GOT3 (cell line): Measurements from ENCODE around the gene GPX2.

Experiments
- DNase-seq: peaks from one replicate; lab custom pipeline; 2025; ENCODE audit warnings: mixed read lengths; lab: John Stamatoyannopoulos, UW

GPX2 gene

DNA sequence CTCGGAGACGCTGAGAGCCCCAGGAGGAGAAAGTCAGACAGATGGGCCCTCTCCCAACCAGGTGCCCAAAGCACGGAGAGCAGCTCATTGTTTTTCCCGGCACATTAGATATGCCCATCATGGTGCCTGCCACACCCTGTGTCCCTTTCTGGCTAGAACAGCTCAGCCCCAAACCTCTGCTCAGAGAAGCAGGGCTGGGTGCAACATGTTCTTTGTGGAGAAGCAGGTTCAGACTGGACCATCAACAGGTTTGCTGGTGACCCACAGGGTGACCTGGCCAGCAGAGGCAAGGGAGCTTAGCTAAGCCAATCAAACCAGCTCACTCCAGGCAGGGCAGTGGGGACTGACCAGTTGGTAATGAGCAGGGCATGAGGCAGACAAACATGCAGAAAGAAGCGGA, 16.2 kb upstream of the GPX2 start:
- no peak for DNase-seq

DNA sequence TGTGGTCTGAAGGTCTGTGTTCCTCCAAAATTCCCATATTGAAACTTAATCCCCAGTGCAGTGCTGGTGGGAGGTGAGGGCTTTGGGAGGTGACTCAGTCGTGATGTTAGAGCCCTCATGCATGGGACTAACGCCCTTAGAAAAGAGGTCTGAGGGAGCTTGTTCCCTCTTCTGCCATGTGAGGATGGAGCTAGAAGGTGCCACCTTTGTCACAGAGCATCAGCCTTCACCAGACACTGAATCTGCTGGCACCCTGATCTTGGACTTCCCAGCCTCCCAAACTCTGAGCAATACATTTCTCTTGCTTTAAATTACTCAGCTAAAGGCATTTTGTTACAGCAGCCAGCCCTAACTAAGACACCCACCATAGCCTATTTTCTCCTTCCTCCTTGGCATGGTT, 15.7 kb upstream of the GPX2 start:
- DNase-seq: no peak

DNA sequence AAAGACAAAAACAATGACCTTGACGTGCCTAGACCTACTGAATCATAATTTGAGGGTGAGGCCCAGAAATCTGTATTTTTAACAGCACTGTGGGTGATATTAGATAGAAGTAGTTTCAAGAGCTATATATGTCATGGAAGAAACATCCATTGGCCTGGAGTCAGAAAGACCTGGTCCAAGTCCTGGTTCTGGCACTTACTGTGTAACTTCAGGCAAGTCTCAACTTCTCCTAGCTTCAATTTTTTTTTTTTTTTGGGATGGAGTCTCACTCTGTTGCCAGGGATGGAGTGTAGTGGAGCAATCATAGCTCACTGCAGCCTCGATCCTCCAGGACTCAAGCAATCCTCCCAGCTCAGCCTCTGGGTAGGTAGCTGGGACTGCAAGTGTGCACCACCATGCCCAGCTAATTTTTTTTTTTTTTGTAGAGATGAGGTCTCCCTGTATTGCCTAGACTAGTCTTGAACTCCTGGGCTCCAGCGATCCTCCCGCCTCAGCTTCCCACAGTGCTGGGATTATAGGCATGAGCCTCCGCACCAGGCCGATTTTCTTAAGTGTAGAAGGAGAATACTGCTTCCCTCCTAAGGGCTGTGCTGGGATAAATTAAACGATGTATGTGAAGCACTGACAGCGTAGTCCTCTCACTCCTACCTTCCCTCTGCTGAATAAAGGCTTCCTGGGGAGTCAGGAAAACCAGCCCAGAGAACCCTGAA, 14.3 kb upstream of the GPX2 start:
- no peak for DNase-seq

- no peak for DNase-seq
Measured at GRCh38 chr14:64955297-64955696, 12.8 kb upstream of the GPX2 start.

- DNase-seq: no peak
Measured at GRCh38 chr14:64954491-64955240, 12.1 kb upstream of the GPX2 start.

GRCh38 chr14:64953661-64954060, 11.1 kb upstream of the GPX2 start:
- no peak for DNase-seq

DNA sequence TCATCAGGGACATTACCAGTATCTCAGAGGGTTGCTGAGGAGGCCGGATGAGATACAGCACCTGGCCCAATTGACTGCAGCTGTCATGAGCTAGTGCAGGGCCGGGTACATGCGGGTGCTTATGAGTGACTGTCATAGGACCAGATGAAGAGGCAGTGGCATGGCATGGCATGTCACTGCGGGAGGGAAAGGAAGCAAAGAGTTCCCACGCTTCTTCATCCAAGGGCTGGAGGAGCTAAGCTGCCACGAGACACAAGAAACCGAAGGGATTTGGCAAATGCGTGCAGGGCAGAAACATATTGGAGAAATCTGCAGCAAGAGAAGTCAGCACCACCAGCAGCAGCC, 10.7 kb upstream of the GPX2 start:
- DNase-seq: no peak

- no peak for DNase-seq
Measured at GRCh38 chr14:64952598-64953309, 10.2 kb upstream of the GPX2 start.

GRCh38 chr14:64951724-64952123, 9.2 kb upstream of the GPX2 start:
- no peak for DNase-seq

GRCh38 chr14:64951291-64951690, 8.7 kb upstream of the GPX2 start:
- DNase-seq: no peak

- DNase-seq: no peak
Measured at GRCh38 chr14:64950889-64951288, 8.3 kb upstream of the GPX2 start.

DNA sequence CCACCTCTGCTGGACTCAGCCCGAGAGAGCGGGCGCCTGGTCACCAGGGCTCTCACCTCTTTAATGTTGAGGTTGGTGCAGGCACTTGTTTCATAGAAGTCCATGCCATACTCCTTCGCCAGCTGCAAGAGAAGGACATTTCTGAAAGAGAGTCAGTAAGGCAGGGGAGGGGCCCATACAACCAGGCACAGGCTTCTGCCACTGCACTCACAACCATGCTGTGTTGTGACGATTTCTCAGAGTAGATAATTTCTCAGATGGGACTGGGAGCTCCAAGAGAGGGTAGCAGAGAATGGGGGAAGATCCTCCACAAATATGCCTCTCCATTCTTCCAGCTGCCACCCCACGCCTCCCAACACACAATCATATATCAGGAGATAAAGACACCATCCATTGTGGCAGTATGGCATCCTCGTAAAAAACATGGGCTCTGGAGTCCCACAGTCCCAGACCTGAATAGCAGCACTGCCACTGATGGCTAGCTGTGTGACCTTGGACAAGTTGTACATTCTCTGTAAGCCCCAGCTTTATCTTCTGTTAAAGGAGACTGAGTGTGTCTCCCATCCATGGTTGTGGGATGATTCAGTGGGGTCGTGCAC, 6.2 kb upstream of the GPX2 start:
- DNase-seq: no peak

DNA sequence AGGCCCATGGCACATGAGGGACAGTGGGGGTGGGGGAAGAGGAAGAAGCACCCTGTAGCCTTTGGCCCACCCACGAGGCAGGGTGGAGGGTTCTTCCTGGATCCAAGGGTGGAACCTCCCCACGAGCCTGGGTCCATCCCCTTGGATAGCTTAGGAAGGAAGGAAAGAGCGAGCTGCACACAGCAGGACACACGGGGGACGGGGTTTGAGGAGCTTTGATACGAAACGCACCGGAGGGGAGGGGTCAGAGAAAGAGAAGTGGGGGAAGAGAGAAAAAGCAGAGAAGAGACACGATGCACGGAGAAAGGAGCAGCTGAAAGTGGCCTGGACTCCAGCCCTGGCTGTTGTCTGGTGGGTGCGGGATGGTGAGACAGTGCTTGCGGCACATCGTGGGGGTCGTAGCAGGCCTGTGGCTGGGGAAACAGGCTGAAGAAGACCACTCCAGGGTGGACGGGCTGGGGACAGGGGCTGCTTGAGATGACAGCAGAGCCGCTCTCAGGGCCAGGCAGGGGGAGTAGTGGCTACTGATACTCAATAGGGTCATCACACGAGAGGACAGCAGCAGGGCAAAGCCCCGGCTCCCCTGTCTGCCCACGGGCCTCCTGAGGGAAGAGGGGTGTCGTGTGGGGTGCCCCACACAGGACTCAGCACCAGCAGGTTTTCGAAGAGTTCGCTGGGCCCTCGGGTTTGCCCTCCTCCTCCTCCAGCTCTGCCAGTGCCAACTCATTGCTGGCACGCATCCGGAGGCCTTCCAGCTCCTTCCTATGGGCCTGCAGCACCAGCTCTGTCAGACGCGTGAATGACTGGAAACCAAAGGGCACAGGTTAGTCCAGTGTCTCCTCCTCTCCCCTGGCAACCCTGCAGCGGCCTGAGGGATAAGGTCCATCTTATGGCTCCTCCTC, 5.4 kb upstream of the GPX2 start:
- DNase-seq: no peak

DNA sequence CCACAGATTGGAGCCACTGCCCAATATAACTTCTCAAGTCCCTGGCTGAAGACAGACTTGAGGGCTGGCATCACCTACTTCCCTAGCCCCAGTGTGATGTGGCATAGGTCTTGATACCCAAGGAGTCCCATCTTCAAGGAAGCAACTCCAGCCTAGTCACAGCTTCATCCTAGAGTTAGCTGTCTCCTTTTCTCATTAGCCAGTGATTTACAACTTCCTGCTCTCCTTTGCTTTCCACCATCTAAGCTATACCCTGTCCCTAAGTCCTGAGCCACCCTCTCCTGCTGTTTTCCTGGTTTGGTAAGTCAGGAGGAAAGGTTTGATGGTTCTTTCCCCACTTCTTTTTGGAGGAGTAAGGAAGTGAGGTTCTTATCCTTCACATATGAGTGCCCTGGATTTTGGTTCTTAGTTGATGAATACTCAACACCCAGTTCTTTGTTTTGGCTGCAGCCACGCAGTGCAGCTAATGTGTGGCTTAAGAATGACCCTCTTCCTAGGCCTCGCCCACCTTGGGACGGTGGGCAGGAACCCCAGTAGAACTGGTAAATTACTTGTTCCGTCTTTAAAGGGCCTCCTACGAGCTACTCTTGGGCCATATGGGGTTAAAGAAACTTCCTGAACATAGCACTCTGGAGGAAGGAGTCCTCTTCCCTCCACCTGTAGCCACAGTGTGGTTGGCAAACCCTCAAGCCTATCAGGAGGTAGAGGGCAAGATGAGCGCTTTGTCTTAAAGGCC, 3.9 kb upstream of the GPX2 start:
- no peak for DNase-seq

DNA sequence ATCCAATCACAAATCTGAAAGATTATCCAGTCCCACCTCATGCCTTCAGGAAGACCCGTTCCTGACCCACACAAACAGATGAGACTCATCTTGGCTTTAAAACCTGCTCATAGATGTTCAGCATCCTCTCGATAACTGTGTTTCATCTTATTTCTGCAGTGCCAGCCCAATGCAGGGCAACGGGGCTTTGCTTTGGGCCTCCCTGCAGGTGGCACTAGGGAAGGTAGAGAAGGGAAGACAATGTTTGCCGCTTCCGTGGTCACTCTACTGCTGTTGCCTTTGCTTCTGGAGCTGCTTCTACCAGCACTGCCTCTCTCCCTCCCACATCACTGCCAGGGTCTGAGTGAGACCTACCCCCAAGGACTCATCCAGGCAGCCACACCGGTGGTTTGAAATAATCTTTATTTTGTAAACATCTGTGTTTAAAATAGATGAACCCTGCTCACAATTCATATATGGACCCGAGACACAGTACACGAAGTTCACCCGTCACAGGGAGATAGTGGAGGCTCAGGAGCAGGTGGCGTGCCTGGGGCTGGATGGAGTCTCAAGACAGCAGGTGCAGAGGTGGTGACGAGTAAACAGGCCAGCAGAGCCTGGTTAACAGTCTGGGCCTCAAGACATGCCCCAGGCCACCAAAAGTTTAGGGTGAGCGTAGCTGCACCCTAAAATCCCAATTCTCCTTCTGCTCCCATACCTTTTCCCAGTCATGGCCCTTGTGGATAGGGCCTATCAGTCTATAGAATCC, 3.1 kb upstream of the GPX2 start:
- no peak for DNase-seq

DNA sequence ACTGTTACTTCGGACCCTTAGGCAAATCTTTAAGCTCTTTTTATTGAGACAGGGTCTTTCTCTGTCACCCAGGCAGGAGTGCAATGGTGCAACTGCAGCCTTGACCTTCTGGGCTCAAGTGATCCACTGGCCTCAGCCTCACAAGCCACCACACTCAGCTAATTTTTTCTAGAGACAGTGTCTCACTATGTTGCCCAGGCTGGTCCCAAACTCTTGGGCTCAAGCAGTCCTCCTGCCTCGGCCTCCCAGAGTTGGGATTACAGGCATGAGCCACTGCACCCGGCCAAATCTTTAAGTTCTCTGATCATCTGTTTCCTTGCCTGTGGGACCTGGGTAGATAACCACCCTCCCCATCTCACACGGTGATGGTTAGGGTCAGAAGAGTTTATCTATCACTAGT, 2.3 kb upstream of the GPX2 start:
- no peak for DNase-seq

DNA sequence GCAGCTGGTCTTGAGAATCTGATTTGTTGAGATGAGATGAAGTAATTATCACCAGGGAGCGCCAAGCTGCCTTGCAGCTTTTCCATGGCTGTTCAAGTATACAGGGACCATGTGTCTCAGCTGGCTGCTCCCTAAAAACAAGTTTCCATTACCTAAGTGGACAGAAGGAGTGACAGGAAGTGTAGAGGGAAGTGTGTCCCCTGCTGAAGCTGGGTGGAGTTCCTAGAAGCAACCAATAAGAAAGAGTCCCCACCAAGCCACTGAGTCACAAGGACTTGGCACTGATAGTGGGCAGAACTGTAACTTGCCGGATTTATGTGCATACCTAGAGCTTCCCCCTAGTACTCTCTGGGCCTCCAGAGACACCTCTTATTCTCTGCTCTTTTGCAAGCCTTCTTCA, 1.5 kb upstream of the GPX2 start:
- no peak for DNase-seq

DNA sequence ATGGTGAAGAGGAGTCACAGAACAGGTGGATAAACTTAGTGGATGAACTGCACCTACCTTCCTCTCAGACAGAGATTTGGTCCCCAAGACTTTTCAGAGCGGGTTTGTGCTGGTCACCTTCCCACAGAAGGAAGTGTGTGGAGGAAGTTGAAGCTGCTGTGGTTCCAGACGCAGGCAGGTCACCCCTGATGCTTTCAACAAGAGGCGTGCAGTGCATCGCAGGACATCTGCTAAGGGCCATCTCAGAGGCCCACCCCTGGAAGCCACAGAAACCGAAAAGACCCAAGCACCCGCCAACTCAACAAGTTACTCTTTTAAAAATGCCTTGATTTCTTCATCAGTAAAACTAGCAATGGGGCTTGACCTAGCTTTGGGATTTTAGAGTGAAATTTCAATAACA, 1.0 kb upstream of the GPX2 start:
- no peak for DNase-seq

GRCh38 chr14:64940336-64940910, 2.1 kb downstream of the GPX2 start:
- DNase-seq: no peak

DNA sequence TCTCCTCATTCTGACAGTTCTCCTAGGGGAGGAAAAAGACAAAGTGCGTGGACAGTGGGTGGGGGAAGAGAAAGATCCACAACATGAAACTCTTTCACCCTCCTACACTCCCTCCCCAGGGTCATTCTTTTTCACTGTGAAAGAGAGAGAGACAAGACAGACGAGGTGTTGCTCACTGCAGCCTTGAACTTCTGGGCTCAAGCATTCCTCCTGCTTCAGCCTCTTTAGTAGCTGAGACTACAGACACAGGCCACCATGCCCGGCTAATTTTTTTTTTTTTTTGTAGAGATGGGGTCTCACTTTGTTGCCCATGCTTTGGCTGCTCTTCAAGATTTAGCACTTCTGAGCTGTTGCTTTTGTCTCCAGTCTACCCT, 2.7 kb downstream of the GPX2 start:
- DNase-seq: no peak
